Ovary (tissue), 9 donors: ENCODE results near the gene ITPR1. TPM values are rescaled to one million over a fixed set of nuclear protein-coding genes. Genes with fewer than 3 reads are reported as not detected.
"Not testable (repeated sequence)": the region's sequence is repeated elsewhere in the genome, so short reads cannot be mapped to it uniquely, and the experiment has no call there.

Source experiments
- DNase-seq, 5 donors: peaks; one replicate each; pipeline ENCODE4 v3.0.0-alpha.2; 2019 to 2020
- H3K27ac ChIP-seq, 2 donors: fragments of 200-600 bp; one replicate each; pipeline versions ENCODE4 v1.5.1 to v1.8.0; 2019 to 2022
- H3K27me3 ChIP-seq: fragments of 200-600 bp; one replicate; pipeline ENCODE4 v1.8.0; 2022
- H3K36me3 ChIP-seq: fragments of 200-600 bp; sonication (generic); one replicate; pipeline ENCODE4 v1.5.1; 2019
- H3K4me1 ChIP-seq: one replicate; pipeline ENCODE4 v1.8.1; 2013; ENCODE audit warnings: mild to moderate bottlenecking, moderate library complexity; ENCODE audit not compliant: insufficient read depth
- H3K4me3 ChIP-seq: fragments of 200-600 bp; sonication (generic); one replicate; pipeline ENCODE4 v1.5.1; 2017
- H3K9me3 ChIP-seq, 2 donors: fragments of 200-600 bp in 1 of 2; sonication (generic) in 1 of 2; one replicate each; pipeline versions ENCODE4 v1.5.1 to v1.8.1; 2013 to 2019; ENCODE audit warnings: mild to moderate bottlenecking in 1 of 2, moderate library complexity in 1 of 2
- CTCF ChIP-seq, 3 donors: fragments of 450-650 bp in 2 of 3; fragments of 200-600 bp in 1 of 3; IDR thresholded peaks; one replicate each; pipeline versions ENCODE4 v1.5.1 to v1.8.0; 2016 to 2022; ENCODE audit warnings: antibody characterized with exemption in 3 of 3, mild to moderate bottlenecking in 1 of 3
- EP300 ChIP-seq: sonication (generic); formaldehyde crosslinking; IDR thresholded peaks from one replicate; pipeline ENCODE4 v1.6.1; 2017; ENCODE audit warnings: antibody characterized with exemption
- POLR2A ChIP-seq: fragments of 450-650 bp; IDR thresholded peaks from one replicate; pipeline ENCODE4 v1.6.1; 2017; ENCODE audit warnings: antibody characterized with exemption, mild to moderate bottlenecking, moderate library complexity
- WGBS, 3 donors: extraction: QIAGEN DNeasy Blood & Tissue Kit in 1 of 3; methylation state at CpG; one replicate each; pipeline versions ENCODE4 v1.1.5 to v1.1.7; 2013 to 2017; 5-methylcytosine and 5-hydroxymethylcytosine counted together
- intact Hi-C, 4 donors: fragments of 100-400 bp; cut with DNase I; formaldehyde crosslinking; loops; one replicate each; pipeline versions ENCODE4 v1.11.0 to v1.15.1; 2022 to 2023
- polyA plus RNA-seq, 2 donors: library from polyadenylated mRNA; stranded (reverse); fragments of 200-250 nt in 1 of 2; fragments of 350-450 nt in 1 of 2; fragmentation: Illumina TruSeq in 1 of 2; extraction: RNeasy Lipid Tissue Mini Kit (QIAGEN cat#74804) in 1 of 2; gene quantifications; one replicate each; pipeline ENCODE4 v1.2.3, GENCODE V29; 2013 to 2014
- total RNA-seq, 7 donors: library from RNA; depleted of rRNA in 2 of 7; stranded (reverse); fragments of >200 nt in 2 of 7; fragmentation: NEBNext Ultra II Directional in 3 of 7; extraction: Animal tissue kit (Norgen Biotek cat#: 25700) in 3 of 7; gene quantifications; one replicate each; pipeline versions ENCODE4 v1.1.0 to v1.2.4, GENCODE V29; 2016 to 2023
- donor health status: DM: no; HTN: no; CAD: no; lungs with moderate emphysema.
- donor health status: DM: no; HTN: no; CAD: no.
- donor health status: Bipolar disorder and iron deficiency.
- donor health status: DM: yes; HTN: yes; CAD: no.
- donor health status: DM: no; HTN: no; CAD: no.
- donor health status: DM: yes; HTN: yes; CAD: no.

Gene ITPR1
- total and polyA plus RNA-seq, 9 donors = 59.5 to 313 (median 144) TPM

DNA sequence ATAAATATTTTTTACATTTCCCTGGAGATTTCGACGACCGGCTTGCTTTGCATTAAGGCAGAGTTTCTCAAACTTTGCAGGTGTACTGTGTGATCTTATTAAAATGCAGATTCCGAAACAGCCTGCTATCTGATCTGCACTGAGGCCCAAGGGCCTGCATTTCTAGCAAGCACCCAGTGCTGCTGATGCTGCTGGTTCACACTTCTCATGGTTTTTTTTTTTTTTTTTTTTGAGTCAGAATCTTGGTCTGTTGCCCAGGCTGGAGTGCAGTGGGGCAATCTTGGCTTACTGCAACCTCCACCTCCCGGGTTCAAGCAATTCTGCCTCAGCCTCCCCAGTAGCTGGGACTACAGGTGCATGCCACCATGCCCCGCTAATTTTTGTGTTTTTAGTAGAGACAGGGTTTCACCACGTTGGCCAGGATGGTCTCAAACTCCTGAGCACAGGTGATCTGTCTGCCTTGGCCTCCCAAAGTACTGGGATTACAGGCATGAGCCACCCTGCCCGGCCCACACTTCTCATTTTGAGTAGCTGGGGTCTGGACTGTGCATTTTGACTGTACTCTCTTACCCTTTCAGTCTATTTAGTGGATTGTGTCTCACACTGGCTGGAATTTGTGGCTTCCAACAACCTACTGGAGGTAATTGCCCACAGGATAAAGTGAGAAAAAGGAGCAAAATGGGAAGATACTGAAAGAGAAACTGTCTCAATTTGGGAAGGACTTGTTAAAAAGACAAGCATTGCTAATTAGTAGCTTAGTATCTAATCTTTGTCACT, 94.1 kb downstream of the ITPR1 start:
- no peak overlapping the region for H3K27ac ChIP-seq
- intact Hi-C loops = loop anchor here in 2 of 4 donors (5.0 to 10.0 kb wide), 2 partner anchors 232 to 235 kb away; no protein-coding TSS in a partner anchor
- peaks cover 20% of the 10 kb centered on the region for H3K4me1 ChIP-seq
- no peaks in the 10 kb centered on the region for H3K9me3 ChIP-seq
- H3K36me3 ChIP-seq = no peaks in the 10 kb centered on the region
- 59 to 68% (median 61%) methylated on average over 8 of the region's 8 CpGs for WGBS, 3 donors
- no peak for DNase-seq
- H3K27me3 ChIP-seq = no peaks in the 10 kb centered on the region
- no peak for TF ChIP-seq CTCF (IDR thresholded peaks at IDR 0.05)
- TF ChIP-seq POLR2A = no peak
- no peak for TF ChIP-seq EP300
- no peak overlapping the region for H3K4me3 ChIP-seq

- Histone ChIP-seq H3K9me3 (no peaks in the 10 kb centered on the region), H3K36me3 (no peaks in the 10 kb centered on the region), H3K27ac (no peak overlapping the region), H3K27me3 (no peaks in the 10 kb centered on the region), H3K4me1 (peaks cover 18% of the 10 kb centered on the region), H3K4me3 (no peak overlapping the region)
- intact Hi-C loops = loop anchor here in 2 of 4 donors (5.0 to 10.0 kb wide), 2 partner anchors 233 to 235 kb away; no protein-coding TSS in a partner anchor
- no peak for DNase-seq
- no peak for TF ChIP-seq CTCF (IDR thresholded peaks at IDR 0.05)
- TF ChIP-seq POLR2A = no peak
- TF ChIP-seq EP300 = no peak
Observed at GRCh38 chr3:4587838-4588105, 94.6 kb downstream of the ITPR1 start.

GRCh38 chr3:4588466-4588865, 95.3 kb downstream of the ITPR1 start:
- H3K27me3 ChIP-seq = no peaks in the 10 kb centered on the region
- intact Hi-C loops = loop anchor here in 2 of 4 donors (5.0 to 10.0 kb wide), 2 partner anchors 234 to 236 kb away; no protein-coding TSS in a partner anchor
- no peak overlapping the region for H3K27ac ChIP-seq
- peaks cover 18% of the 10 kb centered on the region for H3K4me1 ChIP-seq
- H3K4me3 ChIP-seq = no peak overlapping the region
- DNase-seq = no peak
- TF ChIP-seq POLR2A (no peak), CTCF (IDR thresholded peaks at IDR 0.05) (no peak), EP300 (no peak)
- WGBS, 3 donors = 48 to 56% (median 54%) methylated on average over 4 of the region's 4 CpGs
- no peaks in the 10 kb centered on the region for H3K9me3 ChIP-seq
- H3K36me3 ChIP-seq = no peaks in the 10 kb centered on the region

DNA sequence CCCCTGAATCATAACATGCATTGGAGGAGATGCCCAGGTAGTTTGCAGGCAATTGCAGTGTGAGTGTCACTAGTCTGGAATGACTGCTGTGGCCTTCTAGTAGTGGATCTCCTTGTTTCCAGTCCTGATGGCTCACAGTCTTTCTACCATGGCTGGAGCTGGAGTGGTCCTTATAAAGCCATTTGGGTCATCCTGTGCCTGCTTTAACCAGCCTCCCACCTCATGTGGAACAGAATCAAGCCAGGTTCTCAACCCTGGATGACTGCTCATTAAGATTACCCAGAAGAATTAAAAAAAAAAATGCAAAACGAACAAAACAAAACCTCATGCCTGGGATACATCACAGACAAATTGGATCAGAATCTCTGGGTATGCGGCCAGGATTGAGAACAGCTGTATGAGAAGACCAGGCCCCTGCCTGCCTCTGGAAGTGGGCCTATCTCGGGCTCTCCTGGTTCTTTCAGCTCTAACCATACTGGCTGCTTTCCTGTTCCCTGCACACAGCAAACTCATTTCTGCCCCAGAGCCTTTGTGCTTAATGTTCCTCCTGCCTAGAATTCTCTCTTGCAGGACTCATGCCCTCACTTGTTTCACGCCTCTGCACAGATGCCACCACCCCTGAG, 96.4 kb downstream of the ITPR1 start:
- Histone ChIP-seq H3K27ac (peak overlapping the region in 1 of 2 donors; percentile 45), H3K4me1 (peaks cover 19% of the 10 kb centered on the region), H3K9me3 (no peaks in the 10 kb centered on the region), H3K27me3 (no peaks in the 10 kb centered on the region), H3K4me3 (no peak overlapping the region), H3K36me3 (no peaks in the 10 kb centered on the region)
- intact Hi-C loops = loop anchor here in 2 of 4 donors (5.0 to 10.0 kb wide), 2 partner anchors 235 to 237 kb away; no protein-coding TSS in a partner anchor
- WGBS, 3 donors = 14 to 22% (median 17%) methylated on average over 4 of the region's 4 CpGs
- TF ChIP-seq POLR2A (no peak), CTCF (IDR thresholded peaks at IDR 0.05) (no peak), EP300 (no peak)
- peak; percentile 49 to 74 (median 64) for DNase-seq

- H3K9me3 ChIP-seq, intact Hi-C loops, H3K4me3 ChIP-seq, DNase-seq, H3K36me3 ChIP-seq, H3K27me3 ChIP-seq: not testable (repeated sequence)
- H3K27ac ChIP-seq = peak overlapping the region in 1 of 2 donors; percentile 9
- H3K4me1 ChIP-seq = peaks cover 19% of the 10 kb centered on the region
- WGBS, 3 donors = 94 to 100% (median 98%) methylated on average over 2 of the region's 2 CpGs
Observed at GRCh38 chr3:4590849-4591248, 97.7 kb downstream of the ITPR1 start.
